GM11168 (cell line): ENCODE results near the gene FBRSL1.

ENCODE experiments used
- in situ Hi-C: fragments of 300-500 bp; cut with MboI; formaldehyde crosslinking; loops from one replicate; pipeline ENCODE4 v1.12.0; 2022; ENCODE audit warnings: low sequenced_read_pairs; ENCODE audit not compliant: unreplicated experiment

Gene FBRSL1

DNA sequence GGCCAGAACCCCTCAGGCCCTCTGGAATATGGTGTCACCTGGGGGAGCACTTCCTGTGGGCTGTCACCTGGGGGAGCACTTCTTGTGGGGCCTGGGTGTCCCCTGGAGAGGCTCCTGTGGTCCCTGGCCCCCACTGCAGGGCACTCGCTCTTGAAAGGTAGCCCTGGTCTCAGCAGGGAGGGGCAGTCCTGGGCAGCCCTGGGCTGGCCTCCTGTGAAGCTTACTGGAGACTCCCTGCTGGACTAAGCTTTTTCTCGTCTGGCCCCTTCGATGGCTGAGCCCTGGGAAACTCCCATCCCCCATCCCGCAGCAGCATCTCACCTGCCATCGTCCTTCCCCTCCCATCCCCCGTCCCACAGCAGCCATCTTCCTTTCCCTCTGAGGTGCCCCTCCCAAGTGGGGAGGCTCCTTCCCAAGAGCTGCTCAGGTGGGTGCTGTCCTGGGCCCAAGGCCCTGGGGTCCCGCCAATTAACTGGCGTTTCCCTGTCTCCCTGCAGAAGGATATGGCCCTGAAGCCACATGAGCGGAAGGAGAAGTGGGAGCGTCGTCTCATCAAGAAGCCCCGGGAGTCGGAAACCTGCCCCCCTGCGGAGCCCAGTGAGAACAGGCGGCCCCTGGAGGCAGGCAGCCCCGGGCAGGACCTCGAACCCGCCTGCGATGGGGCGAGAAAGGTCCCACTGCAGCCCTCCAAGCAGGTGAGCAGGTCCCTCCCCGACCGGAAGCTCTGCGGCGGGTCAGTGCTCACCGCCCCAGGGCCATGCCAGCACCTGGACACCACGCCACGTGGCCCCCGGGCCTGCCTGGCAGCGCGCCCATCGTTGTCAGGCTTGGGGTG is 17.9 kb downstream of the FBRSL1 start:
- in situ Hi-C loops, result no loop called here

DNA sequence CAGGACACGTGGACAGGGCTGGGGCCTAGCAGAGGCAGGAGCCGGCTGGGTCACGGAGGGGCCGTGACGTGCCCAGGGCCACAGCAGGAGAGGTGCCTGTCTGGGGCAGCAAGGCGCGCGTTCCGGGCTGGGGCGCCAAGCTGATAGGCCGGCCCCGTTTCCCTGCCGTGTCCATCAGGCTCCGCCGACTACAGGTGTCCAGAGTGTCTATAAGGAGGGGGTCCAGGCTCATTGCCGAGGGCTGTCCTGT is 18.5 kb downstream of the FBRSL1 start:
- in situ Hi-C loops, result no loop called here

DNA sequence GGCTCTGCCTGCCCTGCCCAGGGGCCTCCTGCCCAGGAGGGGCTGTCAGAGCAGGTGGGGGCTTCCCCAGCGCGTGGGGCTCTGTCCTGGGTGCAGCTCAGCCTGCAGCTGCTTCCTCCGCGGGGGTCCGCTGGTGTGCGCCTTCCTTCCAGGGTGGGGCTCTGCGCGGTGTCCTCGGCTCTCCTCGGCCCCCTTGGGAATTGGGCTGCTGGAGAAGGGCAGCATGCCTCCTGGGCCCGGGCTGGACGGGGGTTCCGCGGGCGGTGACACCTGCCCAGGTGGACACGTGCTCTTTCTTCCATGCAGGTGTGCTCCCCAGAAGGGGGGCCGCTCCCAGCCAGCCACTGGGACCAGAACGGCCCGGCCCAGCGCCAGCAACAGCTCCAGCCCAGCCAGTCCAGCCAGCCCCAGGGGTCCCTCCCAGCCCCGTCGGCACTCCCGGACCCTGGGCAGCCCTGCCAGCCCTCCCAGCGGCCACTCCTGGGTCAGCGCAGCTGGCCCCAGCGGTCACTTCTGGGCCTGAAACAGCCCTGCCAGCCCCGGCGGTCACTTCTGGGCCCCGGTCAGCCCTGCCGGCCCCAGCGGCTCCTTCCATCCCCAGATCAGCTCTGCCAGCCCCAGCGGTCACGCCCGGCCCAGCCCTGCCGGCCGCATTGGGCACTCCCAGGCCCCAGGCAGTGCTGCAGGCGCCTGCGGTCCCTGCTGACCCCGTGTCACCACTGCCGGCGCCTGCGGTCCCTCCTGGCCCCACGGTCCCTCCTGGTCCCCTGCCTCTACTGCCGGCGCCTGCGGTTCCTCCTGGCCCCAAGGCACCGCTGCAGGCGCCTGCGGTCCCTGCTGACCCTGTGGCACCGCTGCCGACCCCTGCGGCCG is 19.1 kb downstream of the FBRSL1 start:
- in situ Hi-C loops, result no loop called here

DNA sequence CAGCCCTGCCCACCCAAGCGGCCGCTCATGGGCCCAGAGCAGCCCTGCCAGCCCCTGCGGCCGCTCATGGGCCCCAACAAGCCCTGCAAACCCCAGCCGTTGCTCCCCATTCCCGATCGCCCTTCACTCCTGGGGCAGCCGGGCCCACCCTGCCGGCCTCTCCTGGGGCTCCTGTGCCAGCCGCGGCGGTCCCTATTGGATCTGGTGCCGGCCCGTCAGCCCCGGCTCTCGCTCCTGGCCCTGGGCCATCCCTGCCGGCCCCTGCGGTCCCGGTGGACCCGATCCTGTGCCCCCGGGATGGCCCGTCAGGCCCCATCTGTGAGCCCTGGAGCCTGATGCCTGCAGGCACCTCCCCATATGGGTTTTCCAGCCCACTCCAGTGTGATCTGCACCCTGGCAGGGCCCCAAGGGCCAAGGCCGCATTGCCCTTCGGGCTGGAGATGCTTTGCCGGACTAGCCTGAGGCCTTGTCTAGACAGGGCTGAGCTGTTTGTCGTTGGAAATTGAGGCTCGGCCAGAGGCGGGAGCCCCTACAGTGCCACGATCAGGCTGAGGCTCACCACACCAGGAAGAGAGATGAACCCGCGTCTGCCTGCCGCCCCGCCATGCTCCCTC is 20.3 kb downstream of the FBRSL1 start:
- in situ Hi-C loops, result no loop called here

DNA sequence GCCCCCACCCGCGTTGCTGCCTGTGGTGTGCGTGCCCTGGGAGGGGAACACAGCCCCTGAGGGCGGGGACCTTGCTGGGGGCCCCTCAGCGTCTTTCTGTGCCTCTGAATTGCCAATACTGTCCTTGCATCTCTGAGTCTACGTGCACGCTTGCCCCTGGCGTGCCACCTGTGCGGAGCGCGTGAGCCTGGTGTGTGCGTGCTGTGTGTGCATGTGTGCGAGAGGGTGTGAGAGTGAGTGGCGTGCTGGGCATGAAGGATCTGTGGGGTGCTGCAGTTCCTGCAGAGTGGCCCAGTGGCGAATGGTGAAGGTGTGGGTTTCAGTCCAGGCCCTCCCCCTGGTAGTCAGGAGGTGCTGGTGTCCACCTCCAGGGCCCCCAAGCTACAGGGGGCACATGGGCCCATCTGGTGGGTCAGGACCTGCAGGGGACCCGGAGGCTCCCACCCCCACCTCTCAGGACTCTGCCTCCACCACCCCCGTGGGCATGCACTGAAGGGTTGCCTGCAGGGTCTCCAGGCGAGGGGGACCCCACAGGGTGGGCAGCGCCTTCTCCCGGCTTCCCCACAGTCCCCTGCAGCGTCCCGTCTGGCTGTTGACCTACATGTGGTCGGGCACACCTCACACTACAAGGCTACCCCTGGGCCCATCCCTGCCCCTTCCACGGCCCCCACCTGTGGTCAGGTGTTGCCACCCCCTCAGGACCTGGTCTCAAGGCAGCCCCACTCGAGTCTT is 21.0 kb downstream of the FBRSL1 start:
- in situ Hi-C loops, result no loop called here

DNA sequence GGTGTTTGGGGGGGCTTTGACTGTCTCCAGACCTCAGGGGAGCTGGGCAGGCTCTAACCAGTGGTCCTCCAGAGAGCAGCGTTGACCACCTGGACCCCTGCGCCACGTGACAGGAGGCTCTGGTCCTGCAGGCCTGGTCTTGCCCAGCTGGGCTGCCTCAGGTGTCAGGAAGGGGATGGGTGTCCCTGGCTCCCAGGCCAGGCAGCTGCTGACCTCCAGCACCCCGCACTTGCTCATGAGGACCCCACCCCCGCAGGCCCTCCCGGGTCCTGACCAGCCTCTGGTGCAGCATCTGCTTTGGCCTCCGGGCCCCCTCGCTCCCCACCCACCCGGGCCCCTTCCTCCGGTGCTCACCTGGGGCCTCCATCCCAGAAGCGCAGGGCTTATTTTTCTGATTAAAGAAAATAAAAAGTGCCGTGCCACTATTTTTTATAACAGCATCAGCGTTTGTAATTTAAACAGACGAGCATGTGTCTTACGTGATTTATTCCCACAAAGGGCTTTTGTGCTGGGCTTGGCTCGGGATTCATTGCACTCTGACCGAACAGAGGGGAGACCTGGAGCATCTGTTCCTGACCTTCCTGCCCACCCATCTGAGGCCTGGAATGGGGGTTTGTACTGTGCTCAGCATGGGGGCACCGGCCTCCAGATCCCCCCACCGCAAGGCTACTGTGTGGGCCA is 21.7 kb downstream of the FBRSL1 start:
- in situ Hi-C loops, result no loop called here

DNA sequence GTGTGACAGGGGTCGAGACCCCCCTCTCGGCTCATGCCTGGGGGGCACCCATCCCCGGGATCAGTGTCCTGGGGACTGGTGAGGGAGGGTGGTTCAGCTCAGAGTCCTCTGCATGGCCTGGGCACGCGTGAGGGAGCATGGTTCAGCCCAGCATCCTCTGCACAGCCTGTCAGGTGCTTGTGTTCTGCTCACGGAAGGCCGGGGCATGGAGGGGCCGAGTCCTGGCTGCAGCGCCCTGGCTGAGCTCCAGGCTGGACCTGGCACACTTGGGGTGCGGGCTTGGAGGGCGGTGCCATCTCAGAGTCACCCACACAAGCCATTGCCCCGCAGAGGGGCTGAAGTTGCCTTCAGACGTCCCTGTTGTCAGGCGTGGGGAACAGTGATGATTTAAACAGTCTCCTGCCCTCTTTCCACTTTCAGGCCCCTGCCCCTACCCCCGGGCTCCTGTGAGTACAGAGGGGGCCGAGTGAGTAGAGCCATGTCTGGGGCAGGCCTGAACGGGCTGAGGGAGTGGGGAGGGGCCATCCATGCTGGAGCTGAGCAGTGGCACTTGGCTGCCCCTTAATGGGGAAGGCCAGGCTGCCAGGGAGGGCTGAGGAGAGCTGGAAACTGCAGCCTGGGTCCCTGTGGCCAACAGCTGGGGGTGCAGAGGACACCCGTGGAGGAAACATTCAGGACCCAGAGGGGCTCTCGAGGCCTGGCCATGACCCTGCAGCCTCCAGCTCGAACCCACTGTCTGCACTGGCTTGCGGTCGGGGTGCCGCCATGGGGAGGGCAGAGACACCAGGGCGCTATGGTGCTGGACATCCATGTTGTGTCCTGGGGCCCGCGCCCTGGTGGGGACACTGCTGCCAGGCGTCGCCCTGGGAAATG is 22.5 kb downstream of the FBRSL1 start:
- in situ Hi-C loops, result no loop called here

DNA sequence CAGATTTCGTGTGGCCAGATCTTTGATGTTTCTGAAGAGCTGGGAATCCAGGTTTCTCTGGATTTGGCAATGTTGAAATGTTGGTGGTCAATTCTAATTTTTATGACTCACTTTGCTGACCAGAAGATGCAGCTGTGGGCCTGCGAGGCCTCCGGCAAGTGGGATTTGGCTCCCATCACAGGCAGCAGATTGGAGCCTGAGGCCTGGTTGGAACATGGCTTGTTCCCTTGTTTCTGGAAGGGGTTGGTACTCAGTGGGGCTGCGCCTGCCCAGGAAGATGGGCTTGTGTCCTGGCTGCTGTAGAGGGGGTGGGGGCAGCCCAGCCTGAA is 23.1 kb downstream of the FBRSL1 start:
- in situ Hi-C loops, result no loop called here

DNA sequence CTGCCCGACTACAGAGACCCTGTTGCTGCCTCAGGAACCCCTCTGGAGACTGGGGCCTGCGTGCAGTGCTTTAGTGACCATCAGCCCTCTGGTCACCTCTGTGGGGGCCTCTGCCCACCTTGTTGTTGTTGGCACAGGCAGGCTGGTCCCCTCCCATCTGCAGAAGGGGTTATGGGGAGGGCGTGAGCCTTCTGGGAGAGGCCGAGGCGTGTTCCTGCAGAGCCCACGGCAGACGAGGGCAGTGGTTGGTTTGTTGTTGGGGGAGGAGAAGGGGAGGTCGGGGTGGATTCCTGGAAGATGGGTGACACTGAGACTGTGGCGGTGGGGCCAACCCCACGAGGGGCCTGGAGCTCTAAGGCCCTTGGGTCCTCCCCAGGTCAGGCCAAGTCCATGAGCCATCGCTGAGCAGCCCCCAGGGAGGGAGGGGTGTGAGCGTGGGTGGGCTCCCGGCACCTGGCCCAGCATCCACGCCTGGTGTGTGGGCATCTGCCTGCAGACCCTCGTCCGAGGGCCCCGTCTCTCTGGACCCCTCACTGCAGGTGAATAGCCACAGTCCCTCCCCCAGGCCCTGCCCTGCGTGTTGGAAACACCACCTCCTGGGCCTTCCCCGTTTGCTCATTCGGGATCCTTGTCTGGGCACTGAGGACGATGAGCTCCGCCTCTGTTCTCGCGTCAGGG is 23.6 kb downstream of the FBRSL1 start:
- in situ Hi-C loops, result no loop called here

DNA sequence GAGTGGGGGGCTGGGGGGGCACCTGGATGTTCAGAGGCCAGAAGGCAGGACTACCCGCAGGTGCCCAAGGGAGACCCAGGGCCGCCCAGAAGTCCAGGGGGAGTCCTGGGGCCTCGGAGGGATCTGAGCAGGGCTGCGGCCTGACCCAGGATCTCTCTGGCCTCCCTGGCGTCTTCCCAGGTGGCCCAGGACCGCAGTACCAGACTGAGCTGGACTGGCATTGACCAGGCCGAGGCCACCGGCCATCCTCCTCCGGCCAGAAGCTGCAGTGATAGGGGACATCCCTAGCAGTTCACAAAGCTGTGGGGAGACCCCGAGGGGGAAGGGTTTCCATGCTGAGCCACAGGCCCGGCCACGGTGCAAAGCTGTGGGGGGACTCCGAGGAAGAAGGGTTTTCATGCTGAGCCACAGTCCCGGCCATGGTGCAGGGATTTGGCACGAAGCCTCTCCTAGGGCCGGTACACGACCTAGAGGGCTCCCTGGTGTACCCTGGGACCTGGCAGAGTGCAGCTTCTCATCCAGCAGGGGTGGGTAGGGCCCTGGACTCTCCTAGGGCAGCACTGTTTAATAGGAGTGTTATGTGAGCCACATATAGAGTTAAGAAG is 24.4 kb downstream of the FBRSL1 start:
- in situ Hi-C loops, result no loop called here

DNA sequence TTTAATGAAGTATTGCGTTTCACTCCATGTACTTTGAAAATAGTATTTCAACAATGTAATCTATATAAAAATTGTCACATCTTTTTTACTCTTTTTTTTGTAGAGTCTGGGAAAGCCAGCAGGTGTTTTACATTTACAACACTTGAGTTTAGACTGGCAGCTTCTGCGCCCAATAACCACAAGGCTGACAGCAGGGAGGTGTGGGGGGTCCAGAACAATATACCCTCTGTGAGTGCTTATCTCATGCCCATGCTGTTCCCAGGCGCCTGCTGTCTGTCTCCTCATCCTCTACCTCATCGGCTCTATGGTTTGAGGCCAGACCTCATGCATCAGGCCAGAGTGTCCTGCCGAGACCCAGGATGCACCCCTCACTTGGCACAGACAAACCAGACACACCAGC is 24.9 kb downstream of the FBRSL1 start:
- in situ Hi-C loops, result no loop called here

DNA sequence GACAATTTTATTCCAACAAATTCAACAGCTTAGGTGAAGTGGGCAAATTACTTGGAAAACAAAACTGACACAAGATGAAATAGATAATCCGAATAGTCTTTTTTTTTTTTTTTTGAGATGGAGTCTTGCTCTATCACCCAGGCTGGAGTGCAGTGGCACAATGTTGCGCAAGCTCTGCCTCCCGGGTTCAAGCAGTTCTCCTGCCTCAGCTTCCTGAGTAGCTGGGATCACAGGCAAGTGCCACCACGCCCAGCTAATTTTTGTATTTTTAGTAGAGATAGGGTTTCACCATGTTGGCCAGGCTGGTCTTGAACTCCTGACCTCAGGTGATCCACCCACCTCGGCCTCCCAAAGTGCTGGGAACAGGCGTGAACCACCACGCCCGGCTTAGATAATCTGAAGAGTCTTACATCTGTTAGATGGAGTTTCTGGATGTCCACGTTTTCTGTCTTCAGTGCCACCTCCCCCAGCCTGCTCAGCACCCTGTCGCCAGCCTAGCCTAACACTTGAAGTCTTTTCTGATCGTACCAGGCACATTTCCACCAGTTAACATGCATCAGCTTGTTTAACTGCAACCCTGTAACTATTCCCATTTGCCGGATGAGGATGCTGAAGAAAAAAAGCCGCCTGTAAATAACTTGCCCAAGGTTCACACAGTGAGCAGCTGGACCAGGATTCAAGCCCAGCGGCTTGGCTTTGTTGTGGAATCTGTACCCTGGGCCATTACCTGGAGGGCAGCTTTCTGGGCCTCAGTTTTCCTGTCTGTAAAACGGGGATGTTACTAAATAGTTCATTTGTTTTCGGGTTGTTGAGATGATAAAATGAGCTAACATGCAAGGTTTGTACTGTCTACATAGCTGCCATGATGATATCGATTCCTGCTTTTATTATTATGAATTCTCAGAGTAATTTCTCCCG is 26.4 kb downstream of the FBRSL1 start:
- in situ Hi-C loops, result no loop called here

DNA sequence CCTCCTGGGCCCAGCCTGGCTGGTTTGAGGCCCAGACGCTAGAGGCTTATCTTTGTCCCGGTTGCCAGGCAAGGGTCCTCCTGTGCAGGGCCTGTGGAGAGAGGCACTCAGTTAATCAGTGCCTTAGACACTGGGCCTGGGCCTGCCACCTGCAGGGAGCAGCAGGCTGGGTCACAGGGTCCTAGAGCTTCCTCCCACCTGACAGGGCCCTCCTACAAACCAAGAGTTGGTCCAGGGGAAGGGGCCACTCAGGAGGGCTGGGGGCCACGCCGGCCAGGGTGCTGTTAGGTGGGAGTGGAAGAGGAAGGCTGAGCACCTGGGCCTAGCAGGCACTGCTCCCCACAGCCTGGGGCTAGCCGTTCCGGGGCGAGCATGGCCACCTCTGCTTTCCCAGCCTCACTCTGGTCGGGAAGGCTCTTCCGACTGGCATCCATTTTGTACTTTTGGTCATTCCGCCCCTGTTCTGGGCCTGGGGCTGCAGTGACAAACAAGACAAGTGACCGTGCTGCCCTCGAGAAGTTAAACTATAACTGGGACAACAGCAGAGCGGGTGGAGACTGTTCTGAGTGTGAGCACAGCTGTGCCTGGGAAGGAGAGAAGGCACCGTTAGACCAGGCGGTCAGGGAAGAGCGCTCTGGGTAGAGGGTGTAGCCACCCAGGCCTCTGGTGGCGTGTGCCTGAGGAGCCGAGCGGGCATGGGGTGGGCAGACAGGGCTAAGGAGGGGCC is 27.2 kb downstream of the FBRSL1 start:
- in situ Hi-C loops, result no loop called here

DNA sequence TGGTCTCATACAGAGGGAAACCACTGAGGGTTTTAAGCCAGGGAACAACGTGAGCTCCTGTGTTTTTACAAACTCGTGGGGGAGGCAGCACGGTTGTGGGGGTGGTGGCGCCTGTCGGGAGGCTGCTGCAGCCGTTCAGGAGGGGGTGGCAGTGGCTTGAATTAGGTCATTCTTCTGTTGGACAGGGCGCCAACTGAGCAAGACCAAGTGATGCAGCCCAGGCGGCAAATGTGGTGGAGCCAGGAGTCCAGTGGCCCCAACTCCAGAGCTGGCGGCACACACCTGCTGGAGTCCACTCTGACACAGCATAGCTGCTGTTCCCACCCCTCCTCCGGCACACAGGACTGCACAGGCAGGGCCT is 27.8 kb downstream of the FBRSL1 start:
- in situ Hi-C loops, result no loop called here

DNA sequence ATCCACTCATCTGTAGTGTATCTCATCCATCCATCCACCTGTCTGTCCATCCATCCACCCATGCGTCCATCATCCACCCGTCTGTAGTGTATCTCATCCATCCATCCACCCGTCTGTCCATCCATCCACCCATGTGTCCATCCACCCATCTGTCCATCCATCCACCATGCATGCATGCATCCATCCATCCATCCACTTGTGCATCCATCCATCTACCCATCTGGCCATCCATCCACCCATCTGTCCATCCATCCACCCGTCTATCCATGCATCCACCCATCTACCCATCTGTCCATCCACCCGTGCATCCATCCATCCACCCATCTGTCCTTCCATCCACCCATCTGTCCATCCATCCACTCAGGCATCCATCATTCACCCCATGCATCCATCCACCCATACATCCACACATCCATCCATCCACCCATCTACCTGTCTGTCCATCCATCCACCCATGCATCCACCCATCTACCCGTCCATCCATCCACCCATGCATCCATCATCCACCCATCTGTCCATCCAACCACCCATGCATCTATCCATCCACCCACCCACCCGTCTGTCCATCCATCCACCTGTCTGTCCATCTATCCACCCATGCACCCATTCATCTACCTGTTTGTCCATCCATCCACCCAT is 28.5 kb downstream of the FBRSL1 start:
- in situ Hi-C loops, result no loop called here

DNA sequence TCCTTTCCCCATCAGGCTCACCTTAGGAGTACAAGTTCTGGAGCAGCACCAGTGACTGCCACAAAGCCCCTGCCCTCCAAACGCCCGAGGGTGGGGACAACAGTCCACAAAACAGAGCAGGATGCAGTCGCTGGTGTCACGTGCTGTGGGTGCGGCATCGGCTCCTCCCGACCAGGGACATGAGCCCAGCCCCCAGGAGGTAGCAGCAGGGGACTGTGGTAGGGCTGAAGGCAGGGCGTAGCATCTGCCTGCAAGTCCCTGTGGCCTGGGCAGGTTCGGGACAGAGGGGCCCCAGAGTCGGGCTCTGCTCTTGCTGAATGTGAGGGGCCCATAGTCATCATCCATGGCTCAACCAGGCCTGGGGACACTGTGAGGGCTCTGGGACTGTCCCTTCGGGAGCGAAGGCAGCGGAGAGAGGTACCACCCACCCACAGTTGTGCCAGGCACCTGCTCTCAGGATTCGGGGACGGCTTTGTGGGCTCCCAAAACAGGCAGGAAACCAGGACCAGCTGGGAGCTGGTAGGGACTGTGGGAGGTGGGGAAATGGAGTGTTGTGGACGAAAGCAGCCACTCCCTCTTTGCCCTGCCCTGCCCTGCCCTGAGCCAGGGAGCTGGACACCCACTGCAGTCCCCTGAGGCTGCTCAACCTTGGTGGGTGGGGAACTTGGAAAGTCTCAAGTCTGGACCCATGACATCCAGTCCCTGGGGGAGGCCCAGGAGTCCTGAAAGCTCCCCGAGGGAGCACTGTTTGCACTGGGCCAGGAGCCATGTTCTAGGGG is 30.7 kb downstream of the FBRSL1 start:
- in situ Hi-C loops, result no loop called here
